Measurements from ENCODE around the gene OLFML2B.

Gene OLFML2B

DNA sequence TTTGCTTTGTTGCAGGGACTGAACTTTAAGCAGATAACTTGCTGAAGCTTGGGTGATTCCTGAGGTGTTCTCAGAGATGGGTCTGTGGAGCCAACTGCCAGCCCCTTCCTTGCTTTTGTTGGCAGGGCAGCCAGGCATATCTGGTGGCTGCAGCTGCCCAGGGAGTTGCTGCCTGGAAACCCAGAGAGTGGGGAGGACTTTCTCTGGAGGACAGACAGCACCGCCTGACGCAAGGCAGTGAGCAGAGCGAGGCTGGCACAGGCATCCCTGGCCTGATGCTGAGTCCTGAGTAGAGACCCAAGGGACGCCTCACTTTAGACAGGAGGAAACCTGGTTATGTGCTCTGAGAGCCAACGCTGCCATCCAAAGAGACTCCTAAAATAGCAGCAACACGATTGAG, 9.8 kb upstream of the OLFML2B start:
- no peak overlapping the region for H3K27ac ChIP-seq (ENCODE audit: low read length)
- H3K27me3 ChIP-seq (ENCODE audit: control insufficient read depth, insufficient read depth, low read length): no peaks in the 10 kb centered on the region
- H3K9ac ChIP-seq (ENCODE audit: low read length): no peak overlapping the region
- H3K4me3 ChIP-seq (ENCODE audit: low read length): no peak overlapping the region
- no peaks in the 10 kb centered on the region for H3K36me3 ChIP-seq (ENCODE audit: control insufficient read depth, low read depth, low read length)
- H3K9me3 ChIP-seq (ENCODE audit: control insufficient read depth, low read depth, low read length): no peaks in the 10 kb centered on the region
- H3K4me1 ChIP-seq (ENCODE audit: control insufficient read depth, low read depth, low read length): no peaks in the 10 kb centered on the region

DNA sequence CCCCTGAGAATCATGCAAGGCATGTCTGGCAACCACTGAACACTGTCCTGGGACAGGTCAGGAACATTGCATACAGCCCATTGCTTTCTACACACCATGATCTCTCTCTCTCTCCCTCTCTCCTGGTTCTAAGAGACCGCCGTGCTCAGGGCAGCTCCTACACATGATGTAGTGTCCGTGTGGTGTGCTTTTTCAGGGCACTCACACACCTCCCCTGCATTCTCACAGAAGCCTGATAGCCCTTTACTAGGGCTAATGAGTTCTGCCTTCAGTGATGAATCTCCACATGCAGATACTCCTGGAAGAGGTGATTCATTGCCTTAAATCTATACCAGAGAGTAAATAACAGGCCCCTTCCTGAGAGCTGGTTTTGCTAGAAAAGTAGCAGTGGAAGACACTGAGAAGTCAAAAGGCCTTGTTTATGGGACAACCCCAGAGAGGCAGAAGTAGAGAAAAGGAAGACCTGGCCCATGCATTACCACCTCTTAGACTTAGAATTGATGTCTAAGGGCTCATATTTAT, 7.2 kb upstream of the OLFML2B start:
- no peaks in the 10 kb centered on the region for H3K4me1 ChIP-seq (ENCODE audit: control insufficient read depth, low read depth, low read length)

DNA sequence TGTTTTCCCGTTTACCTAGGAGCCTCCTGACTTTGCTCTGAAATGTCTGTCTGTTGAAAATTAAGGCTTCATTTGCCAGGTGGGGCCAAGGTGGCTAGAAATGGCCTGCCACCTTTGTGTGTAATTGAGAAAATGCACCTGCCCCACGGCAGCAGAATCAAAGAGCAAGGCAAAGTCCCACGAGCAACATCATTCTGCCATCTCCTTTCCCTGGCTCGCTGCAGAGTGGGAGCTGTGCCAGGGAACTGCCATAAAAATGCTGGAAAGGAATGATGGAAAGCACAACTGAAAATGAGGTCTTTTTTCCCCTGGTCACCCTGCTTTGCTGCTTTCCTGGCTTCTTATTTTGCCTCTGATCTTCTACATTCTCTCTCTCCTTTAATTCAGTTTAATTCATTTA, 5.5 kb upstream of the OLFML2B start:
- Histone ChIP-seq H3K9me3 (ENCODE audit: control insufficient read depth, low read depth, low read length) (no peaks in the 10 kb centered on the region), H3K27ac (ENCODE audit: low read length) (no peak overlapping the region), H3K36me3 (ENCODE audit: control insufficient read depth, low read depth, low read length) (no peaks in the 10 kb centered on the region), H3K27me3 (ENCODE audit: control insufficient read depth, insufficient read depth, low read length) (peaks cover 29% of the 10 kb centered on the region), H3K9ac (ENCODE audit: low read length) (no peak overlapping the region), H3K4me1 (ENCODE audit: control insufficient read depth, low read depth, low read length) (no peaks in the 10 kb centered on the region), H3K4me3 (ENCODE audit: low read length) (no peak overlapping the region)

More for the DNA sequence above, 7.2 kb upstream of the OLFML2B start:
- Histone ChIP-seq H3K9me3 (ENCODE audit: control insufficient read depth, low read depth, low read length) (no peaks in the 10 kb centered on the region), H3K9ac (ENCODE audit: low read length) (no peak overlapping the region), H3K4me3 (ENCODE audit: low read length) (no peak overlapping the region), H3K27ac (ENCODE audit: low read length) (no peak overlapping the region), H3K36me3 (ENCODE audit: control insufficient read depth, low read depth, low read length) (no peaks in the 10 kb centered on the region), H3K27me3 (ENCODE audit: control insufficient read depth, insufficient read depth, low read length) (peaks cover 12% of the 10 kb centered on the region)

DNA sequence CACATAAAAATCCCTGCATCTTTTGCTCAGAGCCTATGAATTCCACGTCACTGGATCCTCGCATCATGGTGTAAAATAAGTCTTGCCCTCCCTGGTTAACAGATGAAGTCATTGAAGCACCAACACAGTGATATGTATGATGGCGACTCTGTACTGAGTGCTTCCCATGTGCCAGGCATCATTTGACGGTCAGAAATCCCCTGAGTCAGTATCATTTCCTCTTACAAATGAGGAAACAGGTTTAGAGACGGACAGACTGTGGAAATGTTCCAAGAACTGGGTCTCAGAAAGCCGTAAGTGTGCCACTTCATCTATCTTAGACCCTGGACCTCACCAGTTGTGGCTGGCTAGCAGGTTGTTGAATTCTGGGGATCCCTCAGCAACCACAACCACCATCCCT, 5.1 kb upstream of the OLFML2B start:
- Histone ChIP-seq H3K27ac (ENCODE audit: low read length) (no peak overlapping the region), H3K4me3 (ENCODE audit: low read length) (no peak overlapping the region), H3K9me3 (ENCODE audit: control insufficient read depth, low read depth, low read length) (no peaks in the 10 kb centered on the region), H3K4me1 (ENCODE audit: control insufficient read depth, low read depth, low read length) (no peaks in the 10 kb centered on the region), H3K9ac (ENCODE audit: low read length) (no peak overlapping the region), H3K27me3 (ENCODE audit: control insufficient read depth, insufficient read depth, low read length) (peaks cover 33% of the 10 kb centered on the region), H3K36me3 (ENCODE audit: control insufficient read depth, low read depth, low read length) (no peaks in the 10 kb centered on the region)

DNA sequence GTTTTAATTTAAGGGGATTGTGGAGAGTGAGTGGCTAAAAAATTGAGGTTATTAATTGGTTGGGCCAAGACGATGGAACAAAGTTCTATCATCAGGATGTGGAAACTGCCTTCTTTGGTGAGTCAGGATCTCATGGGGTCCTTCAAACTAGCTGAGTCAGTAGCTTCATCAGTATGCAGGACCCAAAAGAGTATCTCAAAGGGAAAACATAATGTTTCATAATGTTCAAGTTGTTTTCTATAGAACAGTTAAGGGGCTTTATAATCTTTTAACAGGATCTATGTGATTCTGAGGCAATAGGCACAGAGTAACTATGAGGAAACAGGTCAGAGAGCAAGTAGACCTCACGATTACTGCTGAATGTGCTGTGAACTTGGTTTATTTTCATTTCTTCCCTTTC, 3.2 kb upstream of the OLFML2B start:
- Histone ChIP-seq H3K4me3 (ENCODE audit: low read length) (no peak overlapping the region), H3K9ac (ENCODE audit: low read length) (no peak overlapping the region), H3K4me1 (ENCODE audit: control insufficient read depth, low read depth, low read length) (peaks cover 1% of the 10 kb centered on the region), H3K9me3 (ENCODE audit: control insufficient read depth, low read depth, low read length) (no peaks in the 10 kb centered on the region), H3K27ac (ENCODE audit: low read length) (no peak overlapping the region), H3K27me3 (ENCODE audit: control insufficient read depth, insufficient read depth, low read length) (peaks cover 46% of the 10 kb centered on the region), H3K36me3 (ENCODE audit: control insufficient read depth, low read depth, low read length) (no peaks in the 10 kb centered on the region)

DNA sequence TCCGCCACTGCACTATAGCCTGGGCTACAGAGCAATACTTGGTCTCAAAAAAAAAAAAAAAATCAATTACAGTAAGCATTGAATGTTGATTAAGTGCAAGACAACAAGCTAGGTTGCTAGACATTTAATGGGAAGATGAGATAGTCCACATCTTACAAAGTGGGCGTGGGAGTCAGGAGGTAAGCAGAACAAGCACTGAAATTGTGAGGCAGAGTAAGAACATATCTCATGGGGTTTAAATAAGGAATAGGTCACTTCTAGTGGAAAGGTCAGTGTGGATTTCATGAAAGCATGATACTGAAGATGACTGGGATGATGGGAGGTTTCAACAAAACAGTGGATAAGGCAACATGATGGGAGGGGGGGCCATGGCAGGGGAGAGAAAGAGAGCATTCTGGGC, 1.9 kb upstream of the OLFML2B start:
- peaks cover 46% of the 10 kb centered on the region for H3K27me3 ChIP-seq (ENCODE audit: control insufficient read depth, insufficient read depth, low read length)
- peaks cover 10% of the 10 kb centered on the region for H3K4me1 ChIP-seq (ENCODE audit: control insufficient read depth, low read depth, low read length)
- H3K9me3 ChIP-seq (ENCODE audit: control insufficient read depth, low read depth, low read length): no peaks in the 10 kb centered on the region
- no peaks in the 10 kb centered on the region for H3K36me3 ChIP-seq (ENCODE audit: control insufficient read depth, low read depth, low read length)
- no peak overlapping the region for H3K4me3 ChIP-seq (ENCODE audit: low read length)
- no peak overlapping the region for H3K27ac ChIP-seq (ENCODE audit: low read length)
- H3K9ac ChIP-seq (ENCODE audit: low read length): no peak overlapping the region

DNA sequence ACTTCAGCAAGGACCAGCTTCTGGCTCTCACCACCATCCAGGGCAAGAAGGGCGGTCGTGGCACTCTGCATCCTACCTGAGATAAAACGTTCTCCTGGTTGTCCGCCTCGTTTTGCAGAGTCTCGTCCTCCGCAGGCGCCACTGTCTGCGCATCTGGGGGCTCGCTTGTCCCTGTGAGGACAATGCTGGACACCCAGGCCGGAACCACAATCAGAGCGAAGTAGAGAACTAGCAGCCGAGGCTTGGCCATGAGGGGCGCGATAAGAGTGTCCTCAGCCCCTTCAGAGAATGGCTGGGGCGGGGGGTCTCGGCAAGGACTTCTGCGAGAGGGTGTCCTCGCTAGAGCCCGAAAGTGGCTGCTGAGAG, 505 bp downstream of the OLFML2B start:
- peaks cover 10% of the 10 kb centered on the region for H3K4me1 ChIP-seq (ENCODE audit: control insufficient read depth, low read depth, low read length)
- no peaks in the 10 kb centered on the region for H3K36me3 ChIP-seq (ENCODE audit: control insufficient read depth, low read depth, low read length)
- peak overlapping the region; percentile 28 for H3K9ac ChIP-seq (ENCODE audit: low read length)
- no peak overlapping the region for H3K27ac ChIP-seq (ENCODE audit: low read length)
- peaks cover 46% of the 10 kb centered on the region for H3K27me3 ChIP-seq (ENCODE audit: control insufficient read depth, insufficient read depth, low read length)
- peak overlapping the region; percentile 58 for H3K4me3 ChIP-seq (ENCODE audit: low read length)
- H3K9me3 ChIP-seq (ENCODE audit: control insufficient read depth, low read depth, low read length): no peaks in the 10 kb centered on the region

DNA sequence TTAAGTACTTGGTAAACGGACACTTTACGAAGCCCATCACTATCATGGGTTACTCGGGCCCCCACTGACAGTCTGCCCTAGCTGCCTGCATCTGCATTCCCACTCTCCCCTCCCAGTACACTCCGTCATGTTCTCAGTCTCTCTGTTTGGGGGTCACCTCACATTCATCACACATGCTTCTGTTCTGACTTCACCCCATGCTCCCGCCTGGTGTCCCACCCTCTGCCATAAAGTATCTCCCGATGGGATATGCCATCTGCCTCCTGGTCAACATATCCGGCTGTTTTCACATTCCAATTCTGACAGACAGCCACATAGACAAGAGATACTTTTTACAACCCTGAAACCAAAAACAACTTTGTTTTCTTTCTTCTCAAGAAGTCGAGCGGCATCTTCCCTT, 1.0 kb downstream of the OLFML2B start:
- Histone ChIP-seq H3K9me3 (ENCODE audit: control insufficient read depth, low read depth, low read length) (no peaks in the 10 kb centered on the region), H3K27me3 (ENCODE audit: control insufficient read depth, insufficient read depth, low read length) (peaks cover 46% of the 10 kb centered on the region), H3K4me1 (ENCODE audit: control insufficient read depth, low read depth, low read length) (peaks cover 10% of the 10 kb centered on the region), H3K27ac (ENCODE audit: low read length) (no peak overlapping the region), H3K9ac (ENCODE audit: low read length) (no peak overlapping the region), H3K4me3 (ENCODE audit: low read length) (peak overlapping the region; percentile 58), H3K36me3 (ENCODE audit: control insufficient read depth, low read depth, low read length) (no peaks in the 10 kb centered on the region)

DNA sequence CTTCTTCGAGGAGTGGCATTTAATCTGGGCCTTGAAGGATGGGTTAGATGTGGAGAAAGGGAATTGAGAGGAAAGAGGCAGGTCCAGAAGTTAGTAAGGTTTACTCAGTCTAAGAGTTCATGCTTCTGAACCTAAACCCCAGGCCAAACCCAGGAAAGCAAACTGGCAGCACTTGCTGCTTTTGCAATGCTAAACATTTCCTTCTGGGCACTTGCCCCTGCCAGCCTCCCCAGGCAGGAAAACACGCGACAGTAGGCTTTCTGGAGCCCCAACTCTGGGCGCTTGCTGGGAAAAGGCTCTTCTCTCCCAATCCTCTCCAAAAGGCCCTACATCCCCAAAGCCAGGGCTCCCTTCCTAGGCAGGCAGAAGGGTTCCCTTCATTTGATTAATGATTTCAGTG, 2.5 kb downstream of the OLFML2B start:
- H3K4me1 ChIP-seq (ENCODE audit: control insufficient read depth, low read depth, low read length): peaks cover 10% of the 10 kb centered on the region
- no peaks in the 10 kb centered on the region for H3K9me3 ChIP-seq (ENCODE audit: control insufficient read depth, low read depth, low read length)
- H3K27ac ChIP-seq (ENCODE audit: low read length): no peak overlapping the region
- peaks cover 37% of the 10 kb centered on the region for H3K27me3 ChIP-seq (ENCODE audit: control insufficient read depth, insufficient read depth, low read length)
- no peak overlapping the region for H3K4me3 ChIP-seq (ENCODE audit: low read length)
- no peaks in the 10 kb centered on the region for H3K36me3 ChIP-seq (ENCODE audit: control insufficient read depth, low read depth, low read length)
- H3K9ac ChIP-seq (ENCODE audit: low read length): no peak overlapping the region

DNA sequence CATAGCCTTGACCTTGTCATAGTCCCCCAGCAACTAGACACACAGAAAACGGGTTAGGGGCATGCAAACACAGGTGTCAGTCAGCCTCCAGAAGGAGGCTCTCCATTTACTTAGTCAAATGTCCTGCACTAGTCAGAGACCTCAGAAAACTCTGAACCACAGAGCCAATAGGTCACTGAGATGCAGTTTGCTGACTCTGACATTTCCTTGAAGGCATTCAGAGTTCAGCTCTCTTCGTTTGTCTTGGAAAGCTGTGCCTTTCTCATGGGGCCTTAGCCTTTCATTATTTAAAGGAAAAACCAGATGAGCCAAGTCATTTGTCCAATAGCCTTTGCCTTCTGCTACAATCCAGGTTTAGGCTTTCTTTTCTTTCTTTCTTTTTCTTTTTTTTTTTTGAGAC, 3.5 kb downstream of the OLFML2B start:
- no peaks in the 10 kb centered on the region for H3K36me3 ChIP-seq (ENCODE audit: control insufficient read depth, low read depth, low read length)

DNA sequence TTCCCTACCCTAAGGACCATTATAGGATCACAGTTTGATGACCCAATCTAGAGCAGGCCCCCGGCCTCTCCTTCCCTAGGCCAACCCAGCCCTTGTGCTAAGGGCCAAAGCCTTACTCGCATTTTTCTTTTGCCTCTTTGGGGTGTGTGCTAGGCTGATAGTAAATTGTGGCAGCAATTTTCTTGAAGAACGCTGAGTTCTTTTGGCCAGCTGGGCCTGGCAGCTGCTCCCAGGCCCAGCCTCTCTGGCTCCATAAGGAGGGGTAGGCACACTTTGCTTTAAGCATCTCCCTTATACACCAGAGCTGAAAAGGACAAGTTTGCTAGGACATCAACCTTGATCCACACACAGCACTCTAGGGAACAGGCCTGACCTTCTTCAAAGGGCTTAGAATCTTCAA, 4.2 kb downstream of the OLFML2B start:
- Histone ChIP-seq H3K36me3 (ENCODE audit: control insufficient read depth, low read depth, low read length) (no peaks in the 10 kb centered on the region), H3K4me1 (ENCODE audit: control insufficient read depth, low read depth, low read length) (peaks cover 10% of the 10 kb centered on the region), H3K9ac (ENCODE audit: low read length) (no peak overlapping the region), H3K4me3 (ENCODE audit: low read length) (no peak overlapping the region), H3K27ac (ENCODE audit: low read length) (no peak overlapping the region), H3K9me3 (ENCODE audit: control insufficient read depth, low read depth, low read length) (no peaks in the 10 kb centered on the region), H3K27me3 (ENCODE audit: control insufficient read depth, insufficient read depth, low read length) (peaks cover 20% of the 10 kb centered on the region)

More for the DNA sequence above, 3.5 kb downstream of the OLFML2B start:
- no peaks in the 10 kb centered on the region for H3K9me3 ChIP-seq (ENCODE audit: control insufficient read depth, low read depth, low read length)
- H3K27ac ChIP-seq (ENCODE audit: low read length): no peak overlapping the region
- peaks cover 10% of the 10 kb centered on the region for H3K4me1 ChIP-seq (ENCODE audit: control insufficient read depth, low read depth, low read length)
- H3K27me3 ChIP-seq (ENCODE audit: control insufficient read depth, insufficient read depth, low read length): peaks cover 27% of the 10 kb centered on the region
- H3K9ac ChIP-seq (ENCODE audit: low read length): no peak overlapping the region
- no peak overlapping the region for H3K4me3 ChIP-seq (ENCODE audit: low read length)

DNA sequence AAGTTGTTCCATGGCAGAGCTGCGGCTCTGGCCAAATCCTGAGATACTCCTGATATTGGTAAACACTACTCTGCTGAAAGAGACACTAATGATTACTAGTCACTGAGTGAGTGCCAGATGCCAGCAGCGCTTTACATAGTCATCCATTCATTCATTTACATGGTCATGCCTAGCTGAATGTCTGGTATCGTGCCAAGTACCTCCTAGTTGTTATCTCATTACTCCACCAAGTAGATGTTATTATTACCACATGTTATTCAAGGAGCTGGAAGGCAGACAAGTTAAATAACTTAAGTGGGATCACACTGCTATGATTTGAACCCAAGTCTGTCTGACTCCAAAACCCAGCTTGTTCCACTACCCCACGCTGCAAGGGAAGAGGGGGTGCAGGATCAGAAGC, 4.7 kb downstream of the OLFML2B start:
- Histone ChIP-seq H3K4me1 (ENCODE audit: control insufficient read depth, low read depth, low read length) (peaks cover 10% of the 10 kb centered on the region), H3K36me3 (ENCODE audit: control insufficient read depth, low read depth, low read length) (no peaks in the 10 kb centered on the region), H3K4me3 (ENCODE audit: low read length) (no peak overlapping the region), H3K27ac (ENCODE audit: low read length) (no peak overlapping the region), H3K27me3 (ENCODE audit: control insufficient read depth, insufficient read depth, low read length) (peaks cover 16% of the 10 kb centered on the region), H3K9me3 (ENCODE audit: control insufficient read depth, low read depth, low read length) (no peaks in the 10 kb centered on the region), H3K9ac (ENCODE audit: low read length) (no peak overlapping the region)

All from iPS-18a (cell line).